ENCODE results near the gene EDDM13.
A peak's percentile ranks its signal among the peaks of the same experiment; 100 is the strongest.
"Not testable (repeated sequence)": the region's sequence is repeated elsewhere in the genome, so short reads cannot be mapped to it uniquely, and the experiment has no call there.

EDDM13 gene

GRCh38 chr19:56295531-56296455 lies 23.2 kb downstream of the EDDM13 start:
- DNase-seq = no peak

GRCh38 chr19:56297010-56297409 lies 24.5 kb downstream of the EDDM13 start:
- no peak for DNase-seq

- DNase-seq = no peak
Measured at GRCh38 chr19:56299688-56300087, 27.1 kb downstream of the EDDM13 start.

- DNase-seq = no peak
Measured at GRCh38 chr19:56301155-56301554, 28.6 kb downstream of the EDDM13 start.

- DNase-seq = no peak
Measured at GRCh38 chr19:56301886-56302620, 29.5 kb downstream of the EDDM13 start.

GRCh38 chr19:56304243-56304642 lies 31.7 kb downstream of the EDDM13 start:
- DNase-seq = no peak

GRCh38 chr19:56306016-56306415 lies 33.5 kb downstream of the EDDM13 start:
- no peak for DNase-seq

- not testable (repeated sequence) for DNase-seq
Measured at GRCh38 chr19:56307062-56307461, 34.5 kb downstream of the EDDM13 start.

GRCh38 chr19:56308792-56309191 lies 36.2 kb downstream of the EDDM13 start:
- no peak for DNase-seq

- peak; percentile 22 to 46 for DNase-seq
Measured at GRCh38 chr19:56309511-56310185, 37.1 kb downstream of the EDDM13 start.

GRCh38 chr19:56310462-56310861 lies 37.9 kb downstream of the EDDM13 start:
- DNase-seq = no peak

- no peak for DNase-seq
Measured at GRCh38 chr19:56312342-56312741, 39.8 kb downstream of the EDDM13 start.

GRCh38 chr19:56312787-56313657 lies 40.5 kb downstream of the EDDM13 start:
- DNase-seq = peak in 1 of 2 experiments; percentile 17

- DNase-seq = no peak
Measured at GRCh38 chr19:56314018-56314380, 41.5 kb downstream of the EDDM13 start.

- DNase-seq = peak; percentile 98 to 99
Measured at GRCh38 chr19:56314381-56315076, 42.0 kb downstream of the EDDM13 start, which contains the start of gene ZSCAN5A. Gene ZSCAN5A, minus strand, starts transcription at chr19:56314839. Its CDS starts 89,793 bp downstream, at chr19:56225046.

GRCh38 chr19:56315077-56315828 lies 42.7 kb downstream of the EDDM13 start:
- DNase-seq = peak; percentile 79 to 93

- DNase-seq = no peak
Measured at GRCh38 chr19:56316728-56317127, 44.2 kb downstream of the EDDM13 start.

- DNase-seq = no peak
Measured at GRCh38 chr19:56317749-56318148, 45.2 kb downstream of the EDDM13 start.

- DNase-seq = no peak
Measured at GRCh38 chr19:56319991-56320390, 47.4 kb downstream of the EDDM13 start.

- DNase-seq = no peak
Measured at GRCh38 chr19:56321254-56321988, 48.9 kb downstream of the EDDM13 start.

Data from stimulated activated CD4-positive, alpha-beta T cell treated with anti-CD3 and anti-CD28 coated beads, Interleukin-4, amount 100 ng/mL, for 4 hours (primary cell).